ENCODE measurements around the gene ESPN. TPM values are rescaled to one million over a fixed set of nuclear protein-coding genes. Genes with fewer than 3 reads are reported as not detected.

The ESPN gene
- polyA plus RNA-seq, 1 donor (not counting 4 experiments of a cell fraction or from before 2014, with no cell fraction given): 0.47 TPM

GRCh38 chr1:6443339-6444115, 19.0 kb downstream of the ESPN start:
- H3K4me1 ChIP-seq (ENCODE audit: control insufficient read depth, extremely low read depth, insufficient read depth, low read length): no peaks in the 10 kb centered on the region
- no peak overlapping the region for H2AFZ ChIP-seq (ENCODE audit: control insufficient read depth, low read length)
- DNase-seq (ENCODE audit: low read depth, low spot score): no peak
- dilution Hi-C loops (cut with MboI; ENCODE audit: extremely low pct_ligation_motif_present, low sequenced_read_pairs): no loop called here
- no peaks in the 10 kb centered on the region for H3K36me3 ChIP-seq (ENCODE audit: control insufficient read depth in 2 of 2, extremely low read depth in 1 of 2, insufficient read depth in 2 of 2, low read length in 2 of 2)
- no peak overlapping the region for H3K9ac ChIP-seq (ENCODE audit: control insufficient read depth, extremely low read depth, insufficient read depth, low read length)
- FAIRE-seq: no peak
- TF ChIP-seq EZH2 (IDR thresholded peaks at IDR 0.05; ENCODE audit: low read length) (no peak), CTCF (optimal IDR thresholded peaks at IDR 0.05 in 1 of 3, IDR thresholded peaks at IDR 0.05 in 1 of 3, conservative IDR thresholded peaks at IDR 0.05 in 1 of 3; ENCODE audit: extremely low read depth in 1 of 3, insufficient read depth in 2 of 3, low read length in 3 of 3) (no peak)
- H3K27me3 ChIP-seq (ENCODE audit: control insufficient read depth, extremely low read depth, insufficient read depth, low read length): peaks cover 23% of the 10 kb centered on the region
- H4K20me1 ChIP-seq (ENCODE audit: control insufficient read depth, extremely low read depth, insufficient read depth, low read length): no peaks in the 10 kb centered on the region
- no peak overlapping the region for H3K4me2 ChIP-seq (ENCODE audit: control insufficient read depth, extremely low read depth, insufficient read depth, low read depth, low read length)
- H3K9me1 ChIP-seq (ENCODE audit: control insufficient read depth, extremely low read depth, insufficient read depth, low read length): no peaks in the 10 kb centered on the region
- no peak overlapping the region for H3K4me3 ChIP-seq (ENCODE audit: control insufficient read depth in 2 of 3, extremely low read depth in 1 of 3, insufficient read depth in 2 of 3, low read depth in 1 of 3, low read length in 3 of 3)
- no peaks in the 10 kb centered on the region for H3K79me2 ChIP-seq (ENCODE audit: control insufficient read depth, insufficient read depth, low read length)
- no peaks in the 10 kb centered on the region for H3K9me3 ChIP-seq (ENCODE audit: control insufficient read depth, low read depth, low read length)
- H3K27ac ChIP-seq (ENCODE audit: control insufficient read depth, insufficient read depth, low read length): no peak overlapping the region

GRCh38 chr1:6444377-6444776, 19.8 kb downstream of the ESPN start:
- DNase-seq (ENCODE audit: low read depth, low spot score) (no peak), FAIRE-seq (no peak)
- dilution Hi-C loops (cut with MboI; ENCODE audit: extremely low pct_ligation_motif_present, low sequenced_read_pairs): no loop called here

More at GRCh38 chr1:6444377-6444776, 19.8 kb downstream of the ESPN start:
- Histone ChIP-seq H3K27ac (ENCODE audit: control insufficient read depth, insufficient read depth, low read length) (no peak overlapping the region), H3K9me1 (ENCODE audit: control insufficient read depth, extremely low read depth, insufficient read depth, low read length) (no peaks in the 10 kb centered on the region), H3K4me2 (ENCODE audit: control insufficient read depth, extremely low read depth, insufficient read depth, low read depth, low read length) (no peak overlapping the region), H3K36me3 (ENCODE audit: control insufficient read depth in 2 of 2, extremely low read depth in 1 of 2, insufficient read depth in 2 of 2, low read length in 2 of 2) (no peaks in the 10 kb centered on the region), H3K4me3 (ENCODE audit: control insufficient read depth in 2 of 3, extremely low read depth in 1 of 3, insufficient read depth in 2 of 3, low read depth in 1 of 3, low read length in 3 of 3) (no peak overlapping the region), H2AFZ (ENCODE audit: control insufficient read depth, low read length) (no peak overlapping the region), H3K27me3 (ENCODE audit: control insufficient read depth, extremely low read depth, insufficient read depth, low read length) (peaks cover 31% of the 10 kb centered on the region), H4K20me1 (ENCODE audit: control insufficient read depth, extremely low read depth, insufficient read depth, low read length) (no peaks in the 10 kb centered on the region), H3K9me3 (ENCODE audit: control insufficient read depth, low read depth, low read length) (no peaks in the 10 kb centered on the region), H3K79me2 (ENCODE audit: control insufficient read depth, insufficient read depth, low read length) (no peaks in the 10 kb centered on the region), H3K4me1 (ENCODE audit: control insufficient read depth, extremely low read depth, insufficient read depth, low read length) (no peaks in the 10 kb centered on the region), H3K9ac (ENCODE audit: control insufficient read depth, extremely low read depth, insufficient read depth, low read length) (no peak overlapping the region)
- TF ChIP-seq CTCF (optimal IDR thresholded peaks at IDR 0.05 in 1 of 3, IDR thresholded peaks at IDR 0.05 in 1 of 3, conservative IDR thresholded peaks at IDR 0.05 in 1 of 3; ENCODE audit: extremely low read depth in 1 of 3, insufficient read depth in 2 of 3, low read length in 3 of 3) (no peak), EZH2 (IDR thresholded peaks at IDR 0.05; ENCODE audit: low read length) (no peak)
